Measurements from ENCODE around the gene PNCK.

The PNCK gene

GRCh38 chrX:153657161-153657560, 16.5 kb downstream of the PNCK start:
- DNase-seq: no peak

DNA sequence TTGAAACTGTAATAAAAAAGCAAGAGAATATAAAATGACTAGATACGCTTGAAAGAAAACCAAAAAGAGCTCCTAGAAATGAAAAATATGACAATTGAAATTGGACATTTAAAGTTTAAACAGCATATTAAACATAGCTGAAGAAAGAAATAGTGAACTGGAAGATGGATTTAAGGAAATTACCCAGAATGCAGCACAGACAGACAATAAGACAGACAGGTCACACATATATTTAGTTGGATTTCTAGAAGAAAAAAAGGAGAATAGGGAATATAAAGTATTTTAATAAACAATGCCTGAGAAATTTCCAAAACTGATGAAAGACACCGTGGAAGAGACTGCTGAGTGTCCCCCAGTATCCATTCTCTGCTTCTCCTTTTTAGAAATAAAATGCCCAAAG, 20.1 kb downstream of the PNCK start:
- no peak for DNase-seq

DNA sequence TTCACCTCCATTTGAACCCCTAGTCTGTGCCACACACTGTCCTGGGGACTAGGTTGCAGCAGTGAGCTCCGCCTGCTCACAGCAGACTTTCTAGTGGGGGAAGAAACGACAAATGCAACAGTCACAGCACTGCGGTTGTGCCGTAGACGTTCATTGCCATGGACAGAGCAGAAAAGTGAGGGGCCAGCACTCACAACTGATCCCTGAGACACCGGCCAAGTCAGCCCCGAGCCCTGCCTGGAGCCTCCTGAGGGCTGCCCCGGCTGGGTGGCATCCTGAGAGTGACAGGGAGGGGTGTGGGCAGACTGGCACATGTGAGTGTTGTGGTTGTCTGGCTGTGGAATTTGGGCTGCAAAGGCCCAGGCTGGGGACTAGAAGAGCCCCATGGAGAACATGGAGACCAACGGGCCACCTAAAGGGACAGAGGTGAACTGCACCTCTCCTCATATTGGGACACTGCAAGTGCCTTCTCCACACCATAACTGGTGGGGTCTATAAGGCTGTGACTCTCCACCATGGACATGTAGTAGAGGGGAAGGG, 22.0 kb downstream of the PNCK start:
- no peak for DNase-seq

DNA sequence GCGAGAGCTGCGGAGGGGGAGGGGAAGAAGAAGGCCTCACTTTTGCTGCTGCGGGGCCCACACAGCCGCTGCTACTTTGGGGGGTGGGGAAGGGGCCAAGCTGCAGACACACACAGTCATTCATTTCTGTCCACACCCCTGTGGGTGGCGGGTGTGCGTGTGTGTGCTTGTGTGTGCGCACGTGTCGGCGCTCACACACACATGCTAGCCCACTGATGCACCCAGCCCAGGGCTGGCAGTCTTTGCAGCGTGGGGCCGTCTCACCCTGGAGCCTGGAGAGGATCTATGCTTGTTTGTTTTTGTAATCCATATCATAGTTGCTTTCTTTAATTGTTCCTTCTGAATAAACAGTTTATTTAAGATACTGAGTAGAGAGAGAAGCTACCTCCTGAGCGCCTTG, 22.7 kb downstream of the PNCK start:
- DNase-seq: no peak

DNA sequence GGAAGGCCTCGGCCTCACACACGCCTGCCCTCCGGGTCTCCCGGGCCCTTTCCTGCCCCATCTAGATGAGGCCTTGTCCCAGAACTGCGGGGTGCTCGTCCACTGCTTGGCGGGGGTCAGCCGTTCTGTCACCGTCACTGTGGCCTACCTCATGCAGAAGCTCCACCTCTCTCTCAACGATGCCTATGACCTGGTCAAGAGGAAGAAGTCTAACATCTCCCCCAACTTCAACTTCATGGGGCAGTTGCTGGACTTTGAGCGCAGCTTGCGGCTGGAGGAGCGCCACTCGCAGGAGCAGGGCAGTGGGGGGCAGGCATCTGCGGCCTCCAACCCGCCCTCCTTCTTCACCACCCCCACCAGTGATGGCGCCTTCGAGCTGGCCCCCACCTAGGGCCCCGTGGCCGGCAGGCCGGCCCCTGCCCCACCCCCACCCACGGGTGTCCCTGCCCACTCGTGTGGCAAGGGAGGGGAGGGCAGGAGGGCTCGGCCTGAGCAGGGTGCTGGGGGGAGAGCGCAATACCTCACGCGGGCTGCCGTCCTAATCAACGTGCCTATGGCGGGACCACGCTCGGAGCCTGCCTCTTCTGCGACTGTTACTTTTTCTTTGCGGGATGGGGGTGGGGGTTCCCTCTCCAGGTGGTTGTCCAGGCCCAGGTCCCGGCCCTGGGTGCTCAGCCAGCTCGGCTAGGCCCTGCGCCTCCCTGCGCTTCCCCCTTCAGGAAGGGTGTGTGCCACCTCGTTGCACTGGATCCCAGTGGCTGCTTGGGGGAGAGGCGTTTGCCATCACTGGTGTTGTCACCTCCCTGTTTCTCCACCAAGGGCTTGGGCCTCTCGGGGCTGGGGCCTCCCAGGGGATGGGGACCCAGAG, 23.5 kb downstream of the PNCK start:
- DNase-seq: no peak

DNA sequence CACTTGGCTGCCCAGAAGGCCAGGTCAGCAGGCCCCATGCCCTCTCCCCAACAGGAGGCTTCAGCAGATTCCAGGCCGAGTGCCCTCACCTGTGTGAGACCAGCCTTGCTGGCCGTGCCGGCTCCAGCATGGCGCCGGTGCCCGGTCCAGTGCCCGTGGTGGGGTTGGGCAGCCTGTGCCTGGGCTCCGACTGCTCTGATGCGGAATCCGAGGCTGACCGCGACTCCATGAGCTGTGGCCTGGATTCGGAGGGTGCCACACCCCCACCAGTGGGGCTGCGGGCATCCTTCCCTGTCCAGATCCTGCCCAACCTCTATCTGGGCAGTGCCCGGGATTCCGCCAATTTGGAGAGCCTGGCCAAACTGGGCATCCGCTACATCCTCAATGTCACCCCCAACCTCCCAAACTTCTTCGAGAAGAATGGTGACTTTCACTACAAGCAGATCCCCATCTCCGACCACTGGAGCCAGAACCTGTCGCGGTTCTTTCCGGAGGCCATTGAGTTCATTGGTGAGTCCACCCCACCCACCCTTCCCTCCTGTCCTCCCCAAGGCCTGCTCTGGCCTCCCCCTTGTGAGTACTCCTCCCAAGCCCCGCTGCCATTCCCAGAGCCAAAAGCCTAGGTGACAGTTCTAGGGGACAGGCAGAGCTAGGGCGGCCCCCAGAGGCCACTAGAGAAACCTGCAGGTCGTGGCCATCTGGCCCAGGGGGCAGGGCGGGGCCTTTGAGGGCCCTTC, 24.3 kb downstream of the PNCK start:
- DNase-seq: no peak

GRCh38 chrX:153648358-153649177, 25.0 kb downstream of the PNCK start:
- DNase-seq: no peak

GRCh38 chrX:153647461-153648357, 25.9 kb downstream of the PNCK start:
- DNase-seq: no peak

GRCh38 chrX:153646620-153647373, 26.8 kb downstream of the PNCK start, which contains the start of gene DUSP9:
Gene DUSP9, plus strand, starts transcription at chrX:153647203. Its CDS starts 751 bp downstream, at chrX:153647954.
- DNase-seq: no peak

GRCh38 chrX:153645921-153646488, 27.6 kb downstream of the PNCK start:
- no peak for DNase-seq

- no peak for DNase-seq
Measured at GRCh38 chrX:153645151-153645550, 28.5 kb downstream of the PNCK start.

GRCh38 chrX:153644356-153645125, 29.1 kb downstream of the PNCK start:
- DNase-seq: no peak

- DNase-seq: no peak
Measured at GRCh38 chrX:153643431-153644351, 29.9 kb downstream of the PNCK start.

DNA sequence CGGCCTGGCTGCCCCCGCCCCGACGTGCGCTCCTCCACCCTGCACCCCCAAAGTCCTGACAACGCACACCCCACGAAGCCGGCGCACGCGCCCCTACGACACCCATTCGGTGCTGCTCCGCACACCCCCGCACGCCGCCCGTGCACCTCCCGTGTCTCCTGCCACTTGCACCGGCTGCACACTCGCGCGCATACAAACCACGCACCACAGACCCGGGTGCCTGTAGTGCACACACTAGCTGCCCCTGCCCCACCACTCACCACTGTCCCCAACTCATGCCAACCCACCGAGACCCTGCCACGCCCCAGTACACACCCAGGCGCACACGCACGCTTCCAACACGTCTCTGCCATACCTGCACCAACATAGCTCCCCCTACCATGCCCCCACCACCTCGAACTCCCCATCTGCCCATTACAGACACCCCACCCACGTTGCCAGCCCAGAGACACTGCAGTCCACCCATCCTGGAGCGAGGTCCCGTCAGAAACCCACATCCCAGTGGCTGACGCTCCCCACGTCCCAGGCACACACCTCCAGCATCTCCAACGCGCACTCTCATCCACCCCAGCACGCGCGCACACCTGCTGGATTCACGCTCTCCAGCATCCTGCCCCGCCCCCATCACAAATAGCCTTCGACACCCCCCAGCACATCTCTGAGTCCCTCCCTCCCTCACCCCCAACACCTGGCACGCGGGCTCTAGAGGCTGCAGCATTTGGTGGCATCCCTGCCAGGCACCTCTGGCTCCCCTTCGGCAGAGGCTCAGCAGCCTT, 30.8 kb downstream of the PNCK start:
- no peak for DNase-seq

- no peak for DNase-seq
Measured at GRCh38 chrX:153642051-153642654, 31.5 kb downstream of the PNCK start.

GRCh38 chrX:153641627-153642026, 32.0 kb downstream of the PNCK start:
- no peak for DNase-seq
